Activated T-cell treated with anti-CD3 and anti-CD28 coated beads, Interleukin-2, amount 50 U/mL, for 24 hours (primary cell): ENCODE data around the gene MAS1.
A peak's percentile ranks its signal among the peaks of the same experiment; 100 is the strongest.

ENCODE experiments used
- DNase-seq: peaks from one replicate; pipeline ENCODE4 v3.0.0-alpha.2; 2020
- H3K27ac Mint-ChIP-seq: 2 replicates; pipeline ENCODE4 v1.8.0; 2020; ENCODE audit warnings: mild to moderate bottlenecking, mixed read lengths
- H3K27me3 Mint-ChIP-seq: 2 replicates; pipeline ENCODE4 v1.8.0; 2020; ENCODE audit warnings: mixed read lengths
- H3K36me3 Mint-ChIP-seq: 2 replicates; pipeline ENCODE4 v1.8.0; 2020; ENCODE audit warnings: low read depth, mixed read lengths
- H3K4me1 Mint-ChIP-seq: 2 replicates; pipeline ENCODE4 v1.8.0; 2020; ENCODE audit warnings: low read depth, mixed read lengths
- H3K4me3 Mint-ChIP-seq: 2 replicates; pipeline ENCODE4 v1.8.0; 2020; ENCODE audit warnings: mild to moderate bottlenecking, moderate library complexity, mixed read lengths
- H3K9me3 Mint-ChIP-seq: 2 replicates; pipeline ENCODE4 v1.8.0; 2020; ENCODE audit warnings: mixed read lengths

MAS1 gene

GRCh38 chr6:159871241-159871640 lies 19.5 kb upstream of the MAS1 start:
- Mint-ChIP-seq H3K4me3 (no peak overlapping the region), H3K27me3 (no peaks in the 10 kb centered on the region), H3K36me3 (no peaks in the 10 kb centered on the region), H3K27ac (no peak overlapping the region), H3K4me1 (peaks cover 5% of the 10 kb centered on the region), H3K9me3 (no peaks in the 10 kb centered on the region)
- DNase-seq: no peak

GRCh38 chr6:159871906-159872305 lies 18.9 kb upstream of the MAS1 start:
- Mint-ChIP-seq H3K27ac (no peak overlapping the region), H3K4me1 (peaks cover 5% of the 10 kb centered on the region), H3K27me3 (no peaks in the 10 kb centered on the region), H3K9me3 (no peaks in the 10 kb centered on the region), H3K4me3 (no peak overlapping the region), H3K36me3 (no peaks in the 10 kb centered on the region)
- no peak for DNase-seq

GRCh38 chr6:159874435-159874834 lies 16.4 kb upstream of the MAS1 start:
- no peaks in the 10 kb centered on the region for H3K36me3 Mint-ChIP-seq
- H3K27ac Mint-ChIP-seq: no peak overlapping the region
- DNase-seq: no peak
- H3K4me1 Mint-ChIP-seq: peaks cover 5% of the 10 kb centered on the region
- H3K9me3 Mint-ChIP-seq: no peaks in the 10 kb centered on the region
- H3K27me3 Mint-ChIP-seq: peaks cover 4% of the 10 kb centered on the region
- H3K4me3 Mint-ChIP-seq: no peak overlapping the region

- DNase-seq: no peak
- Mint-ChIP-seq H3K36me3 (no peaks in the 10 kb centered on the region), H3K4me1 (peaks cover 5% of the 10 kb centered on the region), H3K27me3 (peaks cover 8% of the 10 kb centered on the region), H3K27ac (no peak overlapping the region), H3K4me3 (no peak overlapping the region), H3K9me3 (no peaks in the 10 kb centered on the region)
These were observed 15.6 kb upstream of the MAS1 start for GRCh38 chr6:159875194-159875593.

- peaks cover 8% of the 10 kb centered on the region for H3K27me3 Mint-ChIP-seq
- H3K9me3 Mint-ChIP-seq: no peaks in the 10 kb centered on the region
- DNase-seq: no peak
- no peaks in the 10 kb centered on the region for H3K36me3 Mint-ChIP-seq
- peaks cover 5% of the 10 kb centered on the region for H3K4me1 Mint-ChIP-seq
- H3K4me3 Mint-ChIP-seq: no peak overlapping the region
- no peak overlapping the region for H3K27ac Mint-ChIP-seq
These were observed 14.5 kb upstream of the MAS1 start for GRCh38 chr6:159876242-159876641.

GRCh38 chr6:159877256-159877808 lies 13.5 kb upstream of the MAS1 start:
- Mint-ChIP-seq H3K36me3 (no peaks in the 10 kb centered on the region), H3K4me3 (no peak overlapping the region), H3K4me1 (no peaks in the 10 kb centered on the region), H3K27me3 (peaks cover 8% of the 10 kb centered on the region), H3K9me3 (no peaks in the 10 kb centered on the region), H3K27ac (no peak overlapping the region)
- no peak for DNase-seq

- Mint-ChIP-seq H3K4me3 (no peak overlapping the region), H3K27ac (no peak overlapping the region), H3K36me3 (no peaks in the 10 kb centered on the region), H3K27me3 (peaks cover 8% of the 10 kb centered on the region), H3K4me1 (no peaks in the 10 kb centered on the region), H3K9me3 (no peaks in the 10 kb centered on the region)
- no peak for DNase-seq
These were observed 12.4 kb upstream of the MAS1 start for GRCh38 chr6:159878341-159878740.

- Mint-ChIP-seq H3K4me1 (no peaks in the 10 kb centered on the region), H3K36me3 (no peaks in the 10 kb centered on the region), H3K27ac (no peak overlapping the region), H3K4me3 (no peak overlapping the region), H3K27me3 (peaks cover 8% of the 10 kb centered on the region), H3K9me3 (no peaks in the 10 kb centered on the region)
- DNase-seq: no peak
These were observed 10.9 kb upstream of the MAS1 start for GRCh38 chr6:159879856-159880255.

- DNase-seq: no peak
- Mint-ChIP-seq H3K4me3 (no peak overlapping the region), H3K4me1 (no peaks in the 10 kb centered on the region), H3K9me3 (no peaks in the 10 kb centered on the region), H3K27ac (no peak overlapping the region), H3K27me3 (peaks cover 8% of the 10 kb centered on the region), H3K36me3 (no peaks in the 10 kb centered on the region)
These were observed 10.3 kb upstream of the MAS1 start for GRCh38 chr6:159880412-159880975.

- no peak overlapping the region for H3K27ac Mint-ChIP-seq
- DNase-seq: no peak
- H3K4me3 Mint-ChIP-seq: no peak overlapping the region
- H3K27me3 Mint-ChIP-seq: peaks cover 28% of the 10 kb centered on the region
- no peaks in the 10 kb centered on the region for H3K9me3 Mint-ChIP-seq
- no peaks in the 10 kb centered on the region for H3K4me1 Mint-ChIP-seq
- no peaks in the 10 kb centered on the region for H3K36me3 Mint-ChIP-seq
These were observed 6.1 kb upstream of the MAS1 start for GRCh38 chr6:159884720-159885119.

- Mint-ChIP-seq H3K9me3 (no peaks in the 10 kb centered on the region), H3K27ac (no peak overlapping the region), H3K36me3 (no peaks in the 10 kb centered on the region), H3K4me3 (no peak overlapping the region), H3K27me3 (peaks cover 40% of the 10 kb centered on the region), H3K4me1 (no peaks in the 10 kb centered on the region)
- DNase-seq: no peak
These were observed 4.5 kb upstream of the MAS1 start for GRCh38 chr6:159886270-159886669.

GRCh38 chr6:159887146-159887545 lies 3.6 kb upstream of the MAS1 start:
- Mint-ChIP-seq H3K27me3 (peaks cover 48% of the 10 kb centered on the region), H3K36me3 (no peaks in the 10 kb centered on the region), H3K27ac (no peak overlapping the region), H3K9me3 (no peaks in the 10 kb centered on the region), H3K4me3 (no peak overlapping the region), H3K4me1 (no peaks in the 10 kb centered on the region)
- DNase-seq: no peak

- Mint-ChIP-seq H3K9me3 (no peaks in the 10 kb centered on the region), H3K27ac (no peak overlapping the region), H3K4me3 (no peak overlapping the region), H3K27me3 (peaks cover 55% of the 10 kb centered on the region), H3K36me3 (no peaks in the 10 kb centered on the region), H3K4me1 (no peaks in the 10 kb centered on the region)
- DNase-seq: no peak
These were observed 3.0 kb upstream of the MAS1 start for GRCh38 chr6:159887761-159888160.

- Mint-ChIP-seq H3K9me3 (no peaks in the 10 kb centered on the region), H3K27me3 (peaks cover 69% of the 10 kb centered on the region), H3K36me3 (no peaks in the 10 kb centered on the region), H3K4me1 (no peaks in the 10 kb centered on the region), H3K27ac (no peak overlapping the region), H3K4me3 (no peak overlapping the region)
- DNase-seq: peak; percentile 3
These were observed 587 bp upstream of the MAS1 start for GRCh38 chr6:159890201-159890600.

- no peaks in the 10 kb centered on the region for H3K9me3 Mint-ChIP-seq
- no peaks in the 10 kb centered on the region for H3K4me1 Mint-ChIP-seq
- H3K27me3 Mint-ChIP-seq: peaks cover 67% of the 10 kb centered on the region
- no peak overlapping the region for H3K4me3 Mint-ChIP-seq
- DNase-seq: no peak
- no peaks in the 10 kb centered on the region for H3K36me3 Mint-ChIP-seq
- H3K27ac Mint-ChIP-seq: no peak overlapping the region
These were observed 1.3 kb downstream of the MAS1 start for GRCh38 chr6:159892053-159892452.

GRCh38 chr6:159893064-159893463 lies 2.3 kb downstream of the MAS1 start:
- no peak overlapping the region for H3K27ac Mint-ChIP-seq
- H3K27me3 Mint-ChIP-seq: peaks cover 60% of the 10 kb centered on the region
- no peaks in the 10 kb centered on the region for H3K36me3 Mint-ChIP-seq
- H3K4me1 Mint-ChIP-seq: no peaks in the 10 kb centered on the region
- H3K9me3 Mint-ChIP-seq: no peaks in the 10 kb centered on the region
- H3K4me3 Mint-ChIP-seq: no peak overlapping the region
- DNase-seq: peak; percentile 9
